GM19023 (cell line): ENCODE results near the gene PJA1.

Source experiments
- ATAC-seq: cut with Tn5 transposase; IDR thresholded peaks from one replicate; pipeline ENCODE4 v1.9.1; 2021; ENCODE audit warnings: mild to moderate bottlenecking, moderate library complexity; ENCODE audit not compliant: unreplicated experiment

Gene PJA1

GRCh38 chrX:69165087-69165651, at the start of gene PJA1:
TSS of gene PJA1 (minus strand) at chrX:69165453. CDS start at chrX:69163073, 2,380 bp downstream.
- peak; percentile 95 for ATAC-seq

- ATAC-seq, result no peak
These were observed 49.2 kb upstream of the PJA1 start for GRCh38 chrX:69214463-69214862.

GRCh38 chrX:69211701-69212100, 46.4 kb upstream of the PJA1 start:
- ATAC-seq, result no peak

GRCh38 chrX:69210581-69210980, 45.3 kb upstream of the PJA1 start:
- no peak for ATAC-seq

GRCh38 chrX:69207216-69207615, 42.0 kb upstream of the PJA1 start:
- no peak for ATAC-seq

GRCh38 chrX:69203638-69204037, 38.4 kb upstream of the PJA1 start:
- ATAC-seq, result no peak

- ATAC-seq, result no peak
These were observed 32.4 kb upstream of the PJA1 start for GRCh38 chrX:69197690-69198089.

- no peak for ATAC-seq
These were observed 31.4 kb upstream of the PJA1 start for GRCh38 chrX:69196666-69197065.

GRCh38 chrX:69195810-69196209, 30.6 kb upstream of the PJA1 start:
- ATAC-seq, result no peak

- no peak for ATAC-seq
These were observed 29.9 kb upstream of the PJA1 start for GRCh38 chrX:69195192-69195591.

GRCh38 chrX:69192603-69193002, 27.4 kb upstream of the PJA1 start:
- no peak for ATAC-seq

- no peak for ATAC-seq
These were observed 24.5 kb upstream of the PJA1 start for GRCh38 chrX:69189576-69190371.

GRCh38 chrX:69186651-69187050, 21.4 kb upstream of the PJA1 start:
- ATAC-seq, result no peak

GRCh38 chrX:69185886-69186285, 20.6 kb upstream of the PJA1 start:
- ATAC-seq, result no peak

GRCh38 chrX:69185141-69185540, 19.9 kb upstream of the PJA1 start:
- no peak for ATAC-seq

GRCh38 chrX:69182818-69183380, 17.6 kb upstream of the PJA1 start:
- no peak for ATAC-seq

GRCh38 chrX:69179380-69179911, 14.2 kb upstream of the PJA1 start:
- no peak for ATAC-seq

GRCh38 chrX:69178592-69178991, 13.3 kb upstream of the PJA1 start:
- ATAC-seq, result no peak

- ATAC-seq, result no peak
These were observed 12.4 kb upstream of the PJA1 start for GRCh38 chrX:69177511-69178162.

GRCh38 chrX:69176053-69176452, 10.8 kb upstream of the PJA1 start:
- ATAC-seq, result no peak

- ATAC-seq, result no peak
These were observed 8.7 kb upstream of the PJA1 start for GRCh38 chrX:69173906-69174305.

GRCh38 chrX:69172937-69173336, 7.7 kb upstream of the PJA1 start:
- no peak for ATAC-seq
